Spleen (tissue), 7 donors: ENCODE results near the gene ZNF217.

ENCODE experiments used
- POLR2A ChIP-seq, 3 donors: fragments of 450-650 bp; IDR thresholded peaks; one replicate each; pipeline ENCODE4 v1.5.1; 2017; ENCODE audit warnings: antibody characterized with exemption in 3 of 3, mild to moderate bottlenecking in 1 of 3
- POLR2AphosphoS5 ChIP-seq, 3 donors: sonication (generic); formaldehyde crosslinking; IDR thresholded peaks; one replicate each; pipeline ENCODE4 v1.5.1; 2017; ENCODE audit warnings: antibody characterized with exemption in 3 of 3
- TF ChIP-seq, protein P1 (sequence below), 11 experiments: fragments of 200-600 bp in 7 of 11; fragments of 450-650 bp in 4 of 11; sonication (generic) in 4 of 11; IDR thresholded peaks in 8 of 11; conservative IDR thresholded peaks in 3 of 11; 1 replicate in 7 of 11; 2 replicates in 4 of 11; pipeline versions ENCODE4 v1.4.0 to v1.8.0; 2016 to 2021; ENCODE audit warnings: antibody characterized with exemption in 11 of 11, inconsistent platforms in 4 of 11, mild to moderate bottlenecking in 1 of 11
- donor health status: DM: no; HTN: no; CAD: no; lungs with moderate emphysema.
- donor health status: DM: no; HTN: no; CAD: no.
- donor health status: DM: no; HTN: no; CAD: no.

DNA sequence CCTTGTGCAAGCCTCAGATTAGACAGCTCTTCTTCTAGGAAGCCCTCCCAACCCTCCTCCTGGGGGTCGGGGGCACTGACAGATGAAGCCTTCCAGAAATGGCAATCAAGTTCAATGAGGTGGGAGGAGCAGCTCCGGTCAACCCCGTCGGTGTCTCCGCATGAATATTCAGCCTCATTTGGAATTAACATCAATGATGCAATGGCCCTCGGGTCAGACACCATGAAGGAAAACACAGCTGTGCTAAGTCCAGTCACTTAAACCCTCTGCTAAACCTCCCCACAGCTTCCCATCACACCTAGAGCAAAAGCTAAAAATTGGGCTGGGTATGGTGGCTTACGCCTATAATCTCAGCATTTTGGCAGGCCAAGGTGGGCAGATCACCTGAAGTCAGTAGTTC, 36.5 kb downstream of the ZNF217 start:
- TF ChIP-seq, protein P1, sequence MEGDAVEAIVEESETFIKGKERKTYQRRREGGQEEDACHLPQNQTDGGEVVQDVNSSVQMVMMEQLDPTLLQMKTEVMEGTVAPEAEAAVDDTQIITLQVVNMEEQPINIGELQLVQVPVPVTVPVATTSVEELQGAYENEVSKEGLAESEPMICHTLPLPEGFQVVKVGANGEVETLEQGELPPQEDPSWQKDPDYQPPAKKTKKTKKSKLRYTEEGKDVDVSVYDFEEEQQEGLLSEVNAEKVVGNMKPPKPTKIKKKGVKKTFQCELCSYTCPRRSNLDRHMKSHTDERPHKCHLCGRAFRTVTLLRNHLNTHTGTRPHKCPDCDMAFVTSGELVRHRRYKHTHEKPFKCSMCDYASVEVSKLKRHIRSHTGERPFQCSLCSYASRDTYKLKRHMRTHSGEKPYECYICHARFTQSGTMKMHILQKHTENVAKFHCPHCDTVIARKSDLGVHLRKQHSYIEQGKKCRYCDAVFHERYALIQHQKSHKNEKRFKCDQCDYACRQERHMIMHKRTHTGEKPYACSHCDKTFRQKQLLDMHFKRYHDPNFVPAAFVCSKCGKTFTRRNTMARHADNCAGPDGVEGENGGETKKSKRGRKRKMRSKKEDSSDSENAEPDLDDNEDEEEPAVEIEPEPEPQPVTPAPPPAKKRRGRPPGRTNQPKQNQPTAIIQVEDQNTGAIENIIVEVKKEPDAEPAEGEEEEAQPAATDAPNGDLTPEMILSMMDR (IDR thresholded peaks at IDR 0.05 in 8 of 11, conservative IDR thresholded peaks at IDR 0.05 in 3 of 11) = no peak
- TF ChIP-seq POLR2AphosphoS5 (IDR thresholded peaks at IDR 0.05) = no peak
- no peak for TF ChIP-seq POLR2A (IDR thresholded peaks at IDR 0.05)
